Activated effector memory CD4-positive, alpha-beta T cell treated with anti-CD3 and anti-CD28 coated beads, Interleukin-2, amount 50 U/mL, for 16 hours (primary cell): Measurements from ENCODE around the gene SLC17A9.

Experiments used
- DNase-seq: peaks from one replicate; pipeline ENCODE4 v3.0.0-alpha.2; 2020

SLC17A9 gene

GRCh38 chr20:62952373-62952967 is at the start of gene SLC17A9:
TSS of gene SLC17A9 (plus strand) at chr20:62952709. CDS start at chr20:62952831, 122 bp downstream.
- peak; percentile 77 for DNase-seq

GRCh38 chr20:62902926-62903615 is 49.4 kb upstream of the SLC17A9 start:
- DNase-seq, result no peak

- DNase-seq, result no peak
Observed at GRCh38 chr20:62905536-62906117, 46.9 kb upstream of the SLC17A9 start.

- no peak for DNase-seq
Observed at GRCh38 chr20:62906209-62906608, 46.3 kb upstream of the SLC17A9 start.

- DNase-seq, result no peak
Observed at GRCh38 chr20:62906647-62907375, 45.7 kb upstream of the SLC17A9 start.

GRCh38 chr20:62907384-62908317 is 44.9 kb upstream of the SLC17A9 start:
- no peak for DNase-seq

- DNase-seq, result no peak
Observed at GRCh38 chr20:62908971-62909791, 43.3 kb upstream of the SLC17A9 start.

GRCh38 chr20:62910217-62910766 is 42.2 kb upstream of the SLC17A9 start:
- no peak for DNase-seq

GRCh38 chr20:62910777-62911497 is 41.6 kb upstream of the SLC17A9 start:
- DNase-seq, result no peak

- no peak for DNase-seq
Observed at GRCh38 chr20:62911701-62912280, 40.7 kb upstream of the SLC17A9 start.

GRCh38 chr20:62913043-62913630 is 39.4 kb upstream of the SLC17A9 start:
- DNase-seq, result no peak

GRCh38 chr20:62914436-62914835 is 38.1 kb upstream of the SLC17A9 start:
- no peak for DNase-seq

- no peak for DNase-seq
Observed at GRCh38 chr20:62914970-62915457, 37.5 kb upstream of the SLC17A9 start.

GRCh38 chr20:62916703-62917476 is 35.6 kb upstream of the SLC17A9 start:
- no peak for DNase-seq

- no peak for DNase-seq
Observed at GRCh38 chr20:62917720-62918119, 34.8 kb upstream of the SLC17A9 start.

- peak; percentile 75 for DNase-seq
Observed at GRCh38 chr20:62918147-62918546, 34.4 kb upstream of the SLC17A9 start.

- peak; percentile 83 for DNase-seq
Observed at GRCh38 chr20:62918831-62919230, 33.7 kb upstream of the SLC17A9 start.

- DNase-seq, result no peak
Observed at GRCh38 chr20:62920039-62920645, 32.4 kb upstream of the SLC17A9 start.
